Keratinocyte (primary cell): ENCODE results near the gene HOXB9.

ENCODE experiments used
- CTCF ChIP-seq, 3 experiments: IDR thresholded peaks in 1 of 3; conservative IDR thresholded peaks in 1 of 3; optimal IDR thresholded peaks in 1 of 3; 2 replicates in 2 of 3; 3 replicates in 1 of 3; pipeline versions ENCODE3 to v1.5.1; 2011; ENCODE audit warnings: low read length in 3 of 3, mild to moderate bottlenecking in 3 of 3, moderate library complexity in 2 of 3, control low read depth in 1 of 3, inconsistent platforms in 1 of 3; ENCODE audit not compliant: insufficient read depth in 2 of 3; ENCODE audit errors: extremely low read depth in 1 of 3
- EZH2 ChIP-seq: IDR thresholded peaks from one replicate; pipeline ENCODE4 v1.6.1; 2012; ENCODE audit warnings: inconsistent platforms, mild to moderate bottlenecking, low read length, moderate library complexity

- TF ChIP-seq CTCF (optimal IDR thresholded peaks at IDR 0.05 in 1 of 3, IDR thresholded peaks at IDR 0.05 in 1 of 3, conservative IDR thresholded peaks at IDR 0.05 in 1 of 3; ENCODE audit: extremely low read depth in 1 of 3, insufficient read depth in 2 of 3, low read length in 3 of 3) (no peak), EZH2 (peak; percentile 98)
These were observed 8.5 kb downstream of the HOXB9 start for GRCh38 chr17:48617471-48618255.
